Erythroblast (primary cell): ENCODE data around the gene SHANK3.

Source experiments
- GATA1 ChIP-seq: IDR thresholded peaks from 2 replicates; pipeline ENCODE4 v1.6.1; 2011; ENCODE audit warnings: low read depth, mild to moderate bottlenecking, control low read depth, low read length, moderate library complexity
- POLR2A ChIP-seq: IDR thresholded peaks from 2 replicates; pipeline ENCODE4 v1.6.1; 2011; ENCODE audit warnings: mild to moderate bottlenecking, low read length

DNA sequence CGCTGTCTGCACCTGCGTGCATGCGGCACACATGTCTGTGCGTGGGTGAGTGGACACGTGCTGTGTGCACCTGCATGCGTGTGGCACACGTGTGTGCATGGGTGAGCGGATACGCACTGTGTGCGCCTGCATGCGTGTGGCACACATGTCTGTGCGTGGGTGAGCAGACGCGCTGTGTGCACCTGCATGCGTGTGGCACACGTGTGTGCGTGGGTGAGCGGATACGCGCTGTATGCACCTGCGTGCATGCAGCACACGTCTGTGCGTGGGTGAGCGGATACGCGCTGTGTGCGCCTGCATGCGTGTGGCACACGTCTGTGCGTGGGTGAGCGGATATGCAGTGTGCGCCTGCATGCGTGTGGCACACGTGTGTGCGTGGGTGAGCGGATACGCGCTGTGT lies 38.3 kb downstream of the SHANK3 start:
- TF ChIP-seq POLR2A (no peak), GATA1 (no peak)
